HepG2 (cell line): Measurements from ENCODE around the gene MAP2K1. TPM values are rescaled to one million over a fixed set of nuclear protein-coding genes. Genes with fewer than 3 reads are reported as not detected.

Experiments used
- CHD4 ChIP-seq: fragments of 200-600 bp; sonication (generic); IDR thresholded peaks from 2 replicates; pipeline ENCODE4 v1.7.0; 2017; ENCODE audit warnings: mild to moderate bottlenecking, low read length, borderline replicate concordance
- CREM ChIP-seq, 2 experiments: sonication (generic) in 1 of 2; formaldehyde crosslinking in 1 of 2; IDR thresholded peaks; 2 replicates each; pipeline versions ENCODE4 v1.4.0 to v1.6.1; 2016 to 2020; ENCODE audit warnings: antibody characterized with exemption in 1 of 2, mild to moderate bottlenecking in 1 of 2, missing genetic modification reagents in 1 of 2
- HOXD1 ChIP-seq: sonication (generic); formaldehyde crosslinking; IDR thresholded peaks from 2 replicates; pipeline ENCODE4 v1.5.0; 2020; ENCODE audit warnings: missing genetic modification reagents
- MXD4 ChIP-seq: IDR thresholded peaks from 2 replicates; pipeline ENCODE4 v1.6.1; 2016; ENCODE audit warnings: mild to moderate bottlenecking, missing biosample characterization, missing genetic modification reagents
- NR2F2 ChIP-seq: IDR thresholded peaks from 2 replicates; pipeline ENCODE4 v1.6.1; 2012; ENCODE audit warnings: low read depth, inconsistent platforms, borderline replicate concordance
- ZNF207 ChIP-seq: fragments of 450-650 bp; IDR thresholded peaks from 2 replicates; pipeline ENCODE4 v1.6.1; 2016; ENCODE audit warnings: antibody characterized with exemption, borderline replicate concordance
- polyA plus RNA-seq, 8 experiments: library from polyadenylated mRNA; depleted of rRNA in 3 of 8; stranded (reverse) in 7 of 8; unstranded in 1 of 8; fragments of >200 nt; fragmentation: Illumina TruSeq in 4 of 8; extraction: Trizol in 4 of 8; gene quantifications; 2 replicates each; pipeline versions ENCODE4 v1.2.1 to v1.2.3, GENCODE V29; 2011 to 2016; ENCODE audit warnings: low read depth in 4 of 8, missing spikeins in 1 of 8, mixed read lengths in 1 of 8; ENCODE audit not compliant: insufficient read depth in 1 of 8
- total RNA-seq, 5 experiments: library from RNA; depleted of rRNA; stranded (reverse); fragments of >200 nt; fragmentation: Illumina TruSeq; extraction: Trizol; gene quantifications; 2 replicates each; pipeline ENCODE4 v1.2.3, GENCODE V29; 2016; ENCODE audit warnings: low read depth in 1 of 5
- TF ChIP-seq, protein P1 (sequence below): IDR thresholded peaks from 2 replicates; pipeline ENCODE4 v1.6.1; 2018; ENCODE audit warnings: missing genetic modification reagents
- TF ChIP-seq, protein P2 (sequence below): sonication (generic); formaldehyde crosslinking; IDR thresholded peaks from 2 replicates; pipeline ENCODE4 v1.9.0; 2021; ENCODE audit warnings: mild to moderate bottlenecking, missing genetic modification reagents
- TF ChIP-seq, protein P3 (sequence below): sonication (generic); IDR thresholded peaks from 2 replicates; pipeline ENCODE4 v1.6.1; 2016; ENCODE audit warnings: low read depth, borderline replicate concordance
- TF ChIP-seq, protein P4 (sequence below), 2 experiments: fragments of 450-650 bp in 1 of 2; sonication (generic) in 1 of 2; formaldehyde crosslinking; IDR thresholded peaks; 2 replicates each; pipeline versions ENCODE4 v1.5.0 to v1.8.0; 2020 to 2022; ENCODE audit warnings: mild to moderate bottlenecking in 1 of 2, missing genetic modification reagents in 1 of 2
- TF ChIP-seq, protein P5 (sequence below): IDR thresholded peaks from 2 replicates; pipeline ENCODE4 v1.6.1; 2016; ENCODE audit warnings: missing biosample characterization, missing genetic modification reagents, low read depth

Gene MAP2K1
- total and polyA plus RNA-seq, 2 of the 13 experiments (the other 11 are each of a cell fraction or from before 2014, with no cell fraction given) = 24.1 to 49.2 TPM

DNA sequence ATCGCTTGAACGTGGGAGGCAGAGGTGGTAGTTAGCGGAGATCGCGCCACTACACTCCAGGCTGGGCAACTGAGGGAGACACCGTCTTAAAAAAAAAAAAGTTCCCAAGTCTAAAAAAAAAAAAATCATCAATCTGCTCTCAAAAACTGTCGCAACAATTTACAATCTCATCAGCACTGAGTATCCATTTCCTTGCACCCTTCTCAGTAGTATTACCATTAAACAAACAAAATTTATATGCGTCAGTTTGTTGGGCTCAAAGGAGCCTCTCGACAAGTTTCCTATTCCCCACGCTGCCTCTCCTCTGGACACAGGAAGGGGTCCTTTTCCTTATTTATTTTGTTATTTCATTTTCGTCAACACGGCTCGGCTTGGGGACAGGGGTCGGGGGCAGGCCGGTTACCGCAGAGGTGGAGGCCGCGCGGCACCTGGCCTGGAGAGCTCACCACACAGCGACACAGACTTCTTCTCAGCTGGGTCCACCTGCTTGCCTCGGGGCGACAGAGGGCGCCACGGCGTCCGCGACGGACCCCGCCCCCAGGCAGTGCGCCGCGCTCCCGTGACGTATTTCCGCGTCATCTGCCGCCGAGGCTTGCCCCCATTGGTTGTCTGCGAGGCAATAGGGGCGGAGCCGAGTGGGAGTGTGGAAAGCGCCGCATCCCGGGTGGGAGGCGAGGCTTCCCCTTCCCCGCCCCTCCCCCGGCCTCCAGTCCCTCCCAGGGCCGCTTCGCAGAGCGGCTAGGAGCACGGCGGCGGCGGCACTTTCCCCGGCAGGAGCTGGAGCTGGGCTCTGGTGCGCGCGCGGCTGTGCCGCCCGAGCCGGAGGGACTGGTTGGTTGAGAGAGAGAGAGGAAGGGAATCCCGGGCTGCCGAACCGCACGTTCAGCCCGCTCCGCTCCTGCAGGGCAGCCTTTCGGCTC lies at the start of gene MAP2K1 (continued):
- TF ChIP-seq, protein P1, sequence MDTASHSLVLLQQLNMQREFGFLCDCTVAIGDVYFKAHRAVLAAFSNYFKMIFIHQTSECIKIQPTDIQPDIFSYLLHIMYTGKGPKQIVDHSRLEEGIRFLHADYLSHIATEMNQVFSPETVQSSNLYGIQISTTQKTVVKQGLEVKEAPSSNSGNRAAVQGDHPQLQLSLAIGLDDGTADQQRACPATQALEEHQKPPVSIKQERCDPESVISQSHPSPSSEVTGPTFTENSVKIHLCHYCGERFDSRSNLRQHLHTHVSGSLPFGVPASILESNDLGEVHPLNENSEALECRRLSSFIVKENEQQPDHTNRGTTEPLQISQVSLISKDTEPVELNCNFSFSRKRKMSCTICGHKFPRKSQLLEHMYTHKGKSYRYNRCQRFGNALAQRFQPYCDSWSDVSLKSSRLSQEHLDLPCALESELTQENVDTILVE (CRISPR knock-in tag) = peak; percentile 82
- no peak for TF ChIP-seq ZNF207
- TF ChIP-seq NR2F2 = no peak
- TF ChIP-seq, protein P2, sequence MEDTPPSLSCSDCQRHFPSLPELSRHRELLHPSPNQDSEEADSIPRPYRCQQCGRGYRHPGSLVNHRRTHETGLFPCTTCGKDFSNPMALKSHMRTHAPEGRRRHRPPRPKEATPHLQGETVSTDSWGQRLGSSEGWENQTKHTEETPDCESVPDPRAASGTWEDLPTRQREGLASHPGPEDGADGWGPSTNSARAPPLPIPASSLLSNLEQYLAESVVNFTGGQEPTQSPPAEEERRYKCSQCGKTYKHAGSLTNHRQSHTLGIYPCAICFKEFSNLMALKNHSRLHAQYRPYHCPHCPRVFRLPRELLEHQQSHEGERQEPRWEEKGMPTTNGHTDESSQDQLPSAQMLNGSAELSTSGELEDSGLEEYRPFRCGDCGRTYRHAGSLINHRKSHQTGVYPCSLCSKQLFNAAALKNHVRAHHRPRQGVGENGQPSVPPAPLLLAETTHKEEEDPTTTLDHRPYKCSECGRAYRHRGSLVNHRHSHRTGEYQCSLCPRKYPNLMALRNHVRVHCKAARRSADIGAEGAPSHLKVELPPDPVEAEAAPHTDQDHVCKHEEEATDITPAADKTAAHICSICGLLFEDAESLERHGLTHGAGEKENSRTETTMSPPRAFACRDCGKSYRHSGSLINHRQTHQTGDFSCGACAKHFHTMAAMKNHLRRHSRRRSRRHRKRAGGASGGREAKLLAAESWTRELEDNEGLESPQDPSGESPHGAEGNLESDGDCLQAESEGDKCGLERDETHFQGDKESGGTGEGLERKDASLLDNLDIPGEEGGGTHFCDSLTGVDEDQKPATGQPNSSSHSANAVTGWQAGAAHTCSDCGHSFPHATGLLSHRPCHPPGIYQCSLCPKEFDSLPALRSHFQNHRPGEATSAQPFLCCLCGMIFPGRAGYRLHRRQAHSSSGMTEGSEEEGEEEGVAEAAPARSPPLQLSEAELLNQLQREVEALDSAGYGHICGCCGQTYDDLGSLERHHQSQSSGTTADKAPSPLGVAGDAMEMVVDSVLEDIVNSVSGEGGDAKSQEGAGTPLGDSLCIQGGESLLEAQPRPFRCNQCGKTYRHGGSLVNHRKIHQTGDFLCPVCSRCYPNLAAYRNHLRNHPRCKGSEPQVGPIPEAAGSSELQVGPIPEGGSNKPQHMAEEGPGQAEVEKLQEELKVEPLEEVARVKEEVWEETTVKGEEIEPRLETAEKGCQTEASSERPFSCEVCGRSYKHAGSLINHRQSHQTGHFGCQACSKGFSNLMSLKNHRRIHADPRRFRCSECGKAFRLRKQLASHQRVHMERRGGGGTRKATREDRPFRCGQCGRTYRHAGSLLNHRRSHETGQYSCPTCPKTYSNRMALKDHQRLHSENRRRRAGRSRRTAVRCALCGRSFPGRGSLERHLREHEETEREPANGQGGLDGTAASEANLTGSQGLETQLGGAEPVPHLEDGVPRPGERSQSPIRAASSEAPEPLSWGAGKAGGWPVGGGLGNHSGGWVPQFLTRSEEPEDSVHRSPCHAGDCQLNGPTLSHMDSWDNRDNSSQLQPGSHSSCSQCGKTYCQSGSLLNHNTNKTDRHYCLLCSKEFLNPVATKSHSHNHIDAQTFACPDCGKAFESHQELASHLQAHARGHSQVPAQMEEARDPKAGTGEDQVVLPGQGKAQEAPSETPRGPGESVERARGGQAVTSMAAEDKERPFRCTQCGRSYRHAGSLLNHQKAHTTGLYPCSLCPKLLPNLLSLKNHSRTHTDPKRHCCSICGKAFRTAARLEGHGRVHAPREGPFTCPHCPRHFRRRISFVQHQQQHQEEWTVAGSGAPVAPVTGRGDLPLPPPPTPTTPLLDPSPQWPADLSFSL (CRISPR knock-in tag) = no peak
- peak; percentile 79 for TF ChIP-seq MXD4 (CRISPR knock-in tag)
- TF ChIP-seq HOXD1 (CRISPR knock-in tag) = peak; percentile 63; the same call in 1 of the 2 replicates
- TF ChIP-seq, protein P3, sequence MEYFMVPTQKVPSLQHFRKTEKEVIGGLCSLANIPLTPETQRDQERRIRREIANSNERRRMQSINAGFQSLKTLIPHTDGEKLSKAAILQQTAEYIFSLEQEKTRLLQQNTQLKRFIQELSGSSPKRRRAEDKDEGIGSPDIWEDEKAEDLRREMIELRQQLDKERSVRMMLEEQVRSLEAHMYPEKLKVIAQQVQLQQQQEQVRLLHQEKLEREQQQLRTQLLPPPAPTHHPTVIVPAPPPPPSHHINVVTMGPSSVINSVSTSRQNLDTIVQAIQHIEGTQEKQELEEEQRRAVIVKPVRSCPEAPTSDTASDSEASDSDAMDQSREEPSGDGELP = peak; percentile 95
- TF ChIP-seq CHD4 = no peak
- TF ChIP-seq, protein P4, sequence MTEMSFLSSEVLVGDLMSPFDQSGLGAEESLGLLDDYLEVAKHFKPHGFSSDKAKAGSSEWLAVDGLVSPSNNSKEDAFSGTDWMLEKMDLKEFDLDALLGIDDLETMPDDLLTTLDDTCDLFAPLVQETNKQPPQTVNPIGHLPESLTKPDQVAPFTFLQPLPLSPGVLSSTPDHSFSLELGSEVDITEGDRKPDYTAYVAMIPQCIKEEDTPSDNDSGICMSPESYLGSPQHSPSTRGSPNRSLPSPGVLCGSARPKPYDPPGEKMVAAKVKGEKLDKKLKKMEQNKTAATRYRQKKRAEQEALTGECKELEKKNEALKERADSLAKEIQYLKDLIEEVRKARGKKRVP (CRISPR knock-in tag; IDR thresholded peaks at IDR 0.05) = peak in 1 of 2 experiments; percentile 63; a peak in 1 of 4 replicates
- TF ChIP-seq CREM (IDR thresholded peaks at IDR 0.05) = peak; percentile 90
- peak; percentile 75 for TF ChIP-seq CREM (CRISPR knock-in tag; IDR thresholded peaks at IDR 0.05)
- TF ChIP-seq, protein P5, sequence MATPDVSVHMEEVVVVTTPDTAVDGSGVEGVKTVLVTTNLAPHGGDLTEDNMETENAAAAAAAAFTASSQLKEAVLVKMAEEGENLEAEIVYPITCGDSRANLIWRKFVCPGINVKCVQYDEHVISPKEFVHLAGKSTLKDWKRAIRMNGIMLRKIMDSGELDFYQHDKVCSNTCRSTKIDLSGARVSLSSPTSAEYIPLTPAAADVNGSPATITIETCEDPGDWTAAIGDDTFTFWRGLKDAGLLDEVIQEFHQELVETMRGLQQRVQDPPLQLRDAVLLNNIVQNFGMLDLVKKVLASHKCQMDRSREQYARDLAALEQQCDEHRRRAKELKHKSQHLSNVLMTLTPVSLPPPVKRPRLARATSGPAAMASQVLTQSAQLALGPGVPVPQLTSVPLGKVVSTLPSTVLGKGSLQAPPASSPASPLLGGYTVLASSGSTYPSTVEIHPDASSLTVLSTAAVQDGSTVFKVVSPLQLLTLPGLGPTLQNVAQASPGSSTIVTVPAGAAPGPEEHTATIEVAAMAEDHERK (CRISPR knock-in tag) = peak; percentile 66; the same call in 1 of the 2 replicates
